CD4-positive, alpha-beta T cell treated with Interleukin-2 at 100 ng/mL for 4 hours (primary cell): ENCODE measurements around the gene DLX6.

Experiments
- DNase-seq: peaks from one replicate; pipeline ENCODE4 v3.0.0-alpha.2; 2020; ENCODE audit warnings: low spot score

DLX6 gene

GRCh38 chr7:96996111-96996957 is 9.0 kb upstream of the DLX6 start:
- no peak for DNase-seq

GRCh38 chr7:96996958-96997511 is 8.3 kb upstream of the DLX6 start:
- no peak for DNase-seq

- DNase-seq: no peak
Observed at GRCh38 chr7:96997512-96998032, 7.8 kb upstream of the DLX6 start.

- DNase-seq: no peak
Observed at GRCh38 chr7:96998333-96998732, 7.0 kb upstream of the DLX6 start.

GRCh38 chr7:96998744-96999143 is 6.6 kb upstream of the DLX6 start:
- DNase-seq: no peak

- no peak for DNase-seq
Observed at GRCh38 chr7:97001221-97001620, 4.1 kb upstream of the DLX6 start.

- DNase-seq: no peak
Observed at GRCh38 chr7:97001656-97002554, 3.4 kb upstream of the DLX6 start.

DNA sequence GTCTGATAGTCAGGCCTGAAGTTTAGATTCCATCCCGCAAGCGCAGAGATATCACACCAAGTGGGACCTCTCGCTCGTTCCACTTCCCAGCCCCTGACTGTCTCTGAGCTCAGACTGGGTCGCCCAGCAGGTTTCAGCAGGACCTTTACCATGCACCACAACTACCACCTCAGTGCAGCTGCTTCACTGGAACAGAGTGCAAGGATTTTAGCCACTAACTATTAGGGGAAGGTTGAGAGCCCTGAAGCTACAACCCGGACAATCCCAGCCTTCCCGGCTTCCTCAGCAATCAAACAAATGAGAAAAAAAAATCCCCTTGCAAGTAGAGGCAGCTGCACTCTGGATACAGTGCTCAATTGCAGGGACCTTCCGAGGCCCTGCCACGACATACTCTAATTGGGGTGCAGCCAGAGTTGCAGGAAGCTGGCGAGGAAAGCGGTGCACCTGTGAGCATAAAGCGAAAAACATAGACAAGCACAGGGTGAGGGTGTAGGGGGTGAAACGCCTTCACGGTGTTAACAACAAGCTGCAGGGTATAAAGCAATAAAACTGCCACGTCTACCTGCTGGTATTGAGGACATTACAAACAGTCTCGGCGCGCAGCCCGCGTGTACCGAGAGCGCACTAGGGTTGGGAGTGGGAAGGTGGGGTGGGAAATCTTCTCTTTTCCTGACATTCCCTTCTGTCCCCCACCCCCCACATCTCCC is 2.6 kb upstream of the DLX6 start:
- no peak for DNase-seq

DNA sequence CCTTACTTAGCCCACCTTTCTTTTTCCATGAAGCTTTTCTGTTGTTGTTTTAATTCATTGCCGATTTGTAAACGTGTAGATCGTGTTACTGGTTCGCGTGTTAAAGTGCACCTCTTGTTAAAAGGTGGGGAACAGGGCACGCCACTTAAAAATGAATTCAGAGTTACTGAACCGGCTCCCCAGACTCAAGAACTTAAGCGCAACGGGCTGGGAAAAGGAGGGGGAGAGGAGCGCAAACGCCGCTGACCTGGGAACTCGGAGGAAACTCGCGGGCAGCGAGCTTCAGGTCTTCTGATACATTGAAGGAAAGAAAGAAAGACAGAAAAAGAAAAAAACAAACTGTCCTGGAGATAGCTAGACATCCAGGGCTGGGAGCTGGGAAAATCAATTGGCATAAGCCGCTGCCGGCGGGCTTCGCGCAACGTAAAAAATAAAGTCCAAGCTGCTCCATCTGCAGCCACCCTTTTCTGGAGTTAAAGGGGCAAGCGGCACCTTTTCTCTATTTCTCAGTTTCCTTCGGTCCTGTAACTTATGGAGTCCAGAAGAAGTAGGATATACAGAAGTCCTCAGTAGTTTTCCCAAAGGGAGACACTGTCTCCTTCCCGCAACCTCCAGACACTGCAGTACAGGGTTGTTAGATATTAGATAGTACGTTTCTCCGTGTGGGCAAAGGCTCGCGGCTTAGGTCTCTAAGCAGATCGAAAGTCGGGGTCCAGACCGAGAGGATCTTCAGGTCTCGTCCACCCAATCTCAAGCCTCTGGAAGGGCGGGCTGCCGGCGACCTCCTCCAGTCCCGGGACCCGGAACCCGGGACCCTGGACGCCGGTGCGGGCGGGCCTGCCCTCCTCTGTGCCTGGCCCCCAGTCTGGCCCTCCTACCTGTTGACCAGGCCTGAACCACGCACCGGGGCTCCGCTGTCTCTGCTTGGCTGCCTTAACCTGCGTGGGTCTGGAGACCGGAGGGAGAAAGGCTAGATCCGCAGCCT is 1.8 kb upstream of the DLX6 start:
- DNase-seq: no peak

GRCh38 chr7:97004247-97005182 is 838 bp upstream of the DLX6 start:
- no peak for DNase-seq

DNA sequence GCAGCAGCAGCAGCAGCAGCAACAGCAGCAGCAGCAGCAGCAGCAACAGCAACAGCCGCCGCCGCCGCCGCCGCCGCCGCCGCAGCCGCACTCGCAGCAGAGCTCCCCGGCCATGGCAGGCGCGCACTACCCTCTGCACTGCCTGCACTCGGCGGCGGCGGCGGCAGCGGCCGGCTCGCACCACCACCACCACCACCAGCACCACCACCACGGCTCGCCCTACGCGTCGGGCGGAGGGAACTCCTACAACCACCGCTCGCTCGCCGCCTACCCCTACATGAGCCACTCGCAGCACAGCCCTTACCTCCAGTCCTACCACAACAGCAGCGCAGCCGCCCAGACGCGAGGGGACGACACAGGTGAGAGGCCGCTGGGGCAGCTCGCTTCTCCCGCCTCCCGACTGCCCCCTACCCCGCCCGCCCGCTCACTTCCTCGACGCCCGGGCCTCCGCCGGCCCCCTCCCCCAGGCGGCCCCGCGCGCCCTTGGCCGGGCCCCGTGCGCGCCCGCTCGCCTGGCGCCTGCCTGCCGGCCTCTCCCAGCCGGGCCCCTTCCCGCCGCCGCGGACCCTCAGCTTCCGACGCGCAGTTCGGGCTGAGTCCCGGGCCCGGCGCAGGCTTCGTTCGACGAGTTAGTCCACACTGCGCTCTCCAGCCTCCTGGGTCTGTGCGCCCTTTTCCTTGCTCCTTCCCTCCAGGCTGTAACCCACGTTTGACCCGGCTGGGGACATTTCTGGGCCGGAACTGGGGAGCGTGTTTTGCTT is 882 bp downstream of the DLX6 start:
- no peak for DNase-seq

DNA sequence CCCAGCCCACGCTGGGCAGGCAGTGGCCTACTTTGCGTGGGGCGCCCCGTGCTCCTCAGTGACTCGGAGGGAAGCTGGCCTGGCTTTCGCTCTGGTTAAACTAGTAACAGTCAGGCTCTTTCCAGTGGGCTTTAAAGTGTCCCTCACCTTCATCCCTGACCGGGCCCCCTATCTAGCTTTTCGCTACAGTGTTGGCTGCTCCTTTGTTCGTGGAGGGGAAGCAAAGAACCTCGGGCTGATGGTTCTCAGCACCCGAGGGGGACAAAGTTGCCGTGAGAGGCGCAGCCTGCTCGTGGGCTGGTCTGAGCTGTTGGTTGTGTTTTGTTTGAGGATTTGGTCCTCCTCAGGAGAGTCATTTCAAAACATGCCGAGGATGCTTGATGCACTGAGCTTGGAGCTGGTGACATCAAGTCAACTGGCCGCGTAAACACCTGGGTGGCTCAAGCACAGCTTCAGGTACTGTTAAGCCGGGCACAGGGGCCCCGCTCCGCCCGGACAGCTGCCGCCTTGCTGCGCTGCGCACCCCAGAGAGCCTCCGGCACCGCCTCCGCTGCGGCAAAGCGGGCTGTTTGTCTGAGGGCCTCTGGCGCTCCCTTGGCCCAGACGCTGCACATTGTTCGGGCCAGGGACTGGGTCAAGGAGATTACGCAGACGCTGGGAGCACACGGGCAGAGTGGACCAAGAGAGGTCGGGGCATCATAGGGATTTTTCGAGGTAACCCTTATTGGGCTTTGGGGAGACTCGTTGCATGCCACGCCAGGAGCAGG is 1.6 kb downstream of the DLX6 start:
- no peak for DNase-seq

DNA sequence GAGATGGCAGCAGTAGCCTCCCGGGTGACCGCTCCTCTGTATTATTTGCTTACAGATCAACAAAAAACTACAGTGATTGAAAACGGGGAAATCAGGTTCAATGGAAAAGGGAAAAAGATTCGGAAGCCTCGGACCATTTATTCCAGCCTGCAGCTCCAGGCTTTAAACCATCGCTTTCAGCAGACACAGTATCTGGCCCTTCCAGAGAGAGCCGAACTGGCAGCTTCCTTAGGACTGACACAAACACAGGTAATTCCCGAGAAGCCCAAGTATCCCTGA is 2.2 kb downstream of the DLX6 start:
- no peak for DNase-seq

DNA sequence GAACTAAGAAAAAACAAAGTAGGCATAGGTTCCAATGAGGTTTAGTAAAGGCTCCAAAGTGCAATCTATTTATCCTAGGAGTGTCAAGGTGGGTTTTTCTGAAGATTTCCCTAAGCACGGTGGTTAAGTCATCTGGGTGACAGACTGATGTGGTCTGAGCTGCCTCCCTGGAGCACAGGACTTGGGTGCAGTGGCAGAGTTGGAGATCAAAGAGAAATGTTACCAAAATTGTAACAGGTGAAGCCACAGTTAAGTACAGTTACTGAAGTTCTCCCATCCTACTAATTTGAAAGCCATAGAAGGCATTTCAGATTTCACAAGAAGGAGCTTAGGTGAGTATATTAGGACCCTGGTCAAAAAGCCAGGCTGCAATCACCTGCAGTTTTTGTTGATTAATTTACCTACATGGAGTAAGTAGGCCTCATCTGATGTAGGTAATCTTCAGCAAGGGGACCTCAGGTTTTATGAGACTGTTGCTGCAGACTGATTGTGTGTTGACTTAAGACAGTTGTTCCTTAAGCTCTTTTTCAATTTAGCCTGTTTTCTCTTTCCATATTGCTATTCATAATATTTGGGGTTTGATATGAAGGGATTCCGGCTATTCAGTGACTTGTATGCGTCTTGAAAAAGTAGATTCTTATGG is 3.0 kb downstream of the DLX6 start:
- DNase-seq: no peak

- DNase-seq: no peak
Observed at GRCh38 chr7:97009753-97010732, 4.7 kb downstream of the DLX6 start.

- no peak for DNase-seq
Observed at GRCh38 chr7:97011104-97011503, 5.8 kb downstream of the DLX6 start.
